ENCODE measurements around the gene DZIP1L. TPM values are rescaled to one million over a fixed set of nuclear protein-coding genes. Genes with fewer than 3 reads are reported as not detected.

Gene DZIP1L
- total RNA-seq, 2 experiments from 2014 or later, result not detected

DNA sequence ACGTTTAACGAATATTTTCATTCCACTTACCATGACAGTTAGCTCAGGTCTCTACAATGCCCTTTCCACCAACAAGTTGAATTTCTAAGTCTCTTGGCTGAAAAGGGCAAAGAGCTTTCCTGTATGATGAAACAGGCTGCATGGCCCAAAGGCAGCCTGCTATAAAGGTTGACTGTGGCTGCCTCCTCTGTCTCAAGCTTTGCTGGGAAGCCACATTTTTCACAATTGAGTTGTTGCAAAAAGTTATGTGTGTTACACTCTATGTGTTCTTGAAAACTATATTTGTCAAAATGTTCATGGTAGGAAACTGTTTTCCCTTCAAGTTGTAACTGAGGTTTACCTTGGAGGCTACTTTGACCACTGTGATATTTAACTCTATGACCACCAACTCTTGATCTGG, 49.5 kb downstream of the DZIP1L start:
- DNase-seq (peak; percentile 14), ATAC-seq (no peak)
- POLR2A ChIA-PET, result interaction anchor here (1.0 to 1.5 kb wide), 2 partner anchors 16 to 122 kb away, joined by 3 to 10 read pairs; partner anchors contain the start of gene ARMC8
- H3K4me3 Mint-ChIP-seq, result no peak overlapping the region
- peaks cover 17% of the 10 kb centered on the region for H3K4me1 Mint-ChIP-seq (ENCODE audit: low read depth)
- CTCF ChIA-PET, result interaction anchor here (1.0 to 5.4 kb wide), 6 partner anchors 15 to 352 kb away, joined by 3 to 60 read pairs (median 4); no protein-coding TSS in a partner anchor
- H3K27ac Mint-ChIP-seq, result no peak overlapping the region
- no peaks in the 10 kb centered on the region for H3K36me3 Mint-ChIP-seq (ENCODE audit: low read depth)
- H3K9me3 Mint-ChIP-seq (ENCODE audit: insufficient read depth), result no peaks in the 10 kb centered on the region
- H3K27me3 Mint-ChIP-seq (ENCODE audit: low read depth), result peaks cover 11% of the 10 kb centered on the region

DNA sequence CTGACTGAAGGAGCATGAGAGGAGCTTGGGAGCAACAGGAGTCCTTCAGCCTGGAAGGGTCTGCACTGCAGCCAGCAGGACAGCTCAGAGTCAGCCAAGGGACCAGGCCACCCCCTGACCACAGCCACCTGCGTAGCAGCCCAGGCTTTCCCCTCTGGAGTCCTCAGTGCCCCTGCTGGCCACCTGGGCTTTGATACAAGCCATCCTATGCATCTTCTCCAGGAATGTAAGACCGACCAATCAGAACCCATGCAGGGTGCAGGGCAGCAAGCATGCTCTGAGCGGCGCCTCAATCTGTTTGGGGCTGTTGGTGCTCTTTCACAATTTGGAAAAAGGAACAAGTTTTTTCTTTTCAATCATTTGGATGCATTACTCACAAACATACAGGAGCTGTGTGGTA, 52.0 kb downstream of the DZIP1L start:
- Mint-ChIP-seq H3K36me3 (ENCODE audit: low read depth) (no peaks in the 10 kb centered on the region), H3K27ac (no peak overlapping the region), H3K4me1 (ENCODE audit: low read depth) (peaks cover 15% of the 10 kb centered on the region), H3K9me3 (ENCODE audit: insufficient read depth) (no peaks in the 10 kb centered on the region), H3K27me3 (ENCODE audit: low read depth) (peaks cover 2% of the 10 kb centered on the region), H3K4me3 (no peak overlapping the region)
- CTCF ChIA-PET, result interaction anchor here (5.4 kb wide), 1 partner anchor 55 kb away, joined by 60 read pairs; no protein-coding TSS in a partner anchor
- DNase-seq (peak; percentile 18), ATAC-seq (no peak)
- POLR2A ChIA-PET, result no interaction called here

DNA sequence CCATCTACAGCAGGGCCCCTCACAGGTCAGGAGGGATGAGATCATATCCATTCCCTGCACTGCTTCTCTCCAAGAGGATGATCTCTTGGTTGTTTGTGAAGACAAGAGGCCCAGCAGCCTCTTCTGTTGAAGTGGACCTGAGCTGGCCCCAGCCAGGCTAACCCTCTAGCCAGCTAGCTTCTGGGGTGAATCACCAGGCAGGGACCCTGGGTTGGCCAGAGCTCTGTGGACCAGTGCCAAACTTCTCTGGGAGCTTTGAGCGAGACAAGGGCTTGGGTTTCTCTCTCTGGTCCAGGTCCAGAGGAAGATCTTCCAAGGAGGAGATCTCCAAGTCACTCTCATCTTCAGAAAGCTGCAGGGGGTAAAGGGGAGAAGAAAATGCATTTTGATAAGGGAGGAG, 52.8 kb downstream of the DZIP1L start:
- DNase-seq (peak; percentile 15), ATAC-seq (no peak)
- Mint-ChIP-seq H3K27me3 (ENCODE audit: low read depth) (peaks cover 2% of the 10 kb centered on the region), H3K4me1 (ENCODE audit: low read depth) (peaks cover 15% of the 10 kb centered on the region), H3K36me3 (ENCODE audit: low read depth) (no peaks in the 10 kb centered on the region), H3K9me3 (ENCODE audit: insufficient read depth) (no peaks in the 10 kb centered on the region), H3K4me3 (no peak overlapping the region), H3K27ac (no peak overlapping the region)
- ChIA-PET POLR2A (no interaction called here), CTCF (interaction anchor here (5.4 kb wide), 1 partner anchor 56 kb away, joined by 60 read pairs; no protein-coding TSS in a partner anchor)

DNA sequence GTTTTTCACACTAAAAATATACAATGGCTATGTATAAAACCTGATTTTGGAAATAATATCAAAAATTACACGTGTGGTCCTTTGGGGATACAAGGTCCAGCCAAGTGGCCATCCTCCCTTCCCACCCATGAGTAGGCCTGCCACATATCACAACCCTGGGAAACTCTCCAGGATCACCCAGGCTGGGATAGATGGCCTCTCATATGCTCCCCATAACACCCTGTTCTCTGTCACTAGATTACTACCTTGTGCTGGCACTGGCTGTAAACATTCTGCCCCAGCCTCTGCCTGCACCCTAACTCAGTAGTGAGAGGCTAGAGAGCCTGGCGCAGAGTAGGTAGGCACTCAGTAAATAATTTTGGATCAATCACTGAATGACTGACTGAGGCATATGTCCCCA, 53.4 kb downstream of the DZIP1L start:
- no peaks in the 10 kb centered on the region for H3K9me3 Mint-ChIP-seq (ENCODE audit: insufficient read depth)
- H3K27me3 Mint-ChIP-seq (ENCODE audit: low read depth), result peaks cover 7% of the 10 kb centered on the region
- DNase-seq (peak; percentile 12), ATAC-seq (no peak)
- H3K36me3 Mint-ChIP-seq (ENCODE audit: low read depth), result no peaks in the 10 kb centered on the region
- CTCF ChIA-PET, result no interaction called here
- no peak overlapping the region for H3K4me3 Mint-ChIP-seq
- POLR2A ChIA-PET, result no interaction called here
- H3K4me1 Mint-ChIP-seq (ENCODE audit: low read depth), result peaks cover 14% of the 10 kb centered on the region
- H3K27ac Mint-ChIP-seq, result no peak overlapping the region

DNA sequence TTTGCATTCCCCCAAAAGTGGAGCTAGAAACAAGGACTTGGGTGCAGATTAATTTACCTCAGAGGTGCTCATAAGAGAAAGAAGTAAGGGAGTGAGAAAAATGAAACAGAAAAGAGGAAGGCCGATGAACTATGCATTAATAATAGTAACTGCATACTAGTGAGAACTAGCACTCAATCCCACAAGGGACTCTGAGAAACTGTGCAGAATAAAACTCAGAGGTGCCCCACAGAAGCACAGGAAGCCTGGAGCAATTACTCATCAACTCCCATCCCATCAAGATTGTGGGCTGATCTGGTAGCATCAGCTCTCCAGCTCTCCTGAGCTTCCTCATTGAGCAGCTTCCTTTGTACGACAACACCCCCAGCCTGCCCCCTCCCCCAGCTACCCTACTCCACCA, 54.6 kb downstream of the DZIP1L start:
- H3K27me3 Mint-ChIP-seq (ENCODE audit: low read depth), result peaks cover 9% of the 10 kb centered on the region
- H3K4me3 Mint-ChIP-seq, result no peak overlapping the region
- DNase-seq, result peak; percentile 4
- ATAC-seq, result no peak
- ChIA-PET CTCF (interaction anchor here (1.2 kb wide), 1 partner anchor 58 kb away, joined by 4 read pairs; no protein-coding TSS in a partner anchor), POLR2A (no interaction called here)
- H3K27ac Mint-ChIP-seq, result no peak overlapping the region
- no peaks in the 10 kb centered on the region for H3K9me3 Mint-ChIP-seq (ENCODE audit: insufficient read depth)
- H3K36me3 Mint-ChIP-seq (ENCODE audit: low read depth), result no peaks in the 10 kb centered on the region
- H3K4me1 Mint-ChIP-seq (ENCODE audit: low read depth), result peaks cover 4% of the 10 kb centered on the region

DNA sequence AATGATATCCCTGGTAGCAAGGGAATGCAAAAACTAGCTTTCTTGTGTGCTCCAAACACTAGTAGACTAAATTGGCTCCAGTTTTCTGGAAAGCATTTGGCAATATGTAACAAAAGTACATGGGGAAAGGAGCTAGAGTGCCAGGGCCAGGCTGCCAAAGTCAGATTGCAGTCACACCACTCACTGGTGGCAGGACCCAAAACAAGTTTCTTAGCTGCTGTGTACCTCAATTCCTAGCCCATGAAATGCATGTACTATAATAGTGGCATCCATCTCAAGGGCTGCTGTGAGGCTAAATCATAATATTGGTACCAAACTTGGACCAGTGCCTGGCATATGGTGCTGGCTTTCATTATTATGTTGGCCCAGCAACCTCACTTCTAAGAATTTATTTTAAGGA, 56.1 kb downstream of the DZIP1L start:
- no peaks in the 10 kb centered on the region for H3K4me1 Mint-ChIP-seq (ENCODE audit: low read depth)
- DNase-seq, result peak; percentile 6
- ATAC-seq, result no peak
- H3K4me3 Mint-ChIP-seq, result no peak overlapping the region
- no peak overlapping the region for H3K27ac Mint-ChIP-seq
- ChIA-PET CTCF (no interaction called here), POLR2A (no interaction called here)
- no peaks in the 10 kb centered on the region for H3K9me3 Mint-ChIP-seq (ENCODE audit: insufficient read depth)
- no peaks in the 10 kb centered on the region for H3K36me3 Mint-ChIP-seq (ENCODE audit: low read depth)
- peaks cover 15% of the 10 kb centered on the region for H3K27me3 Mint-ChIP-seq (ENCODE audit: low read depth)

DNA sequence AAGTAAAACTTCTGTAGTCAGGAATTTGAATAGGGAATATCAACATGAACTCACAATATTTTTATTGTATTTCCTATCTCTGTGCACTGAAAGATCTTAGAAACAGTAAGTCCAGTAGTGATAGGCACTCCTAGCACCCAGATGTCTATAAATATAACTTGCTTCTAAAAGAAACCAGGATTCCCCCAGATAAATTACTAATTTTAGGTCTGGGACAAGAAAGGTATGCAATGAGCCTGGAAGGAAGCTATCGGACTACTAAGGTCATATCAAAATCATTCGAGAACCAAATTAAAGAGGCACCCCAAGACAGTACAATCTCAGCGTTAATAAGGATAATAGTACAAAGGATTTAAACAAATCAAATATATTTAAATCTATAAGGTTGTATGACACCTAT, 58.0 kb downstream of the DZIP1L start:
- ATAC-seq, result no peak
- CTCF ChIA-PET, result no interaction called here
- Mint-ChIP-seq H3K9me3 (ENCODE audit: insufficient read depth) (no peaks in the 10 kb centered on the region), H3K27me3 (ENCODE audit: low read depth) (peaks cover 21% of the 10 kb centered on the region), H3K4me1 (ENCODE audit: low read depth) (no peaks in the 10 kb centered on the region), H3K4me3 (no peak overlapping the region), H3K27ac (no peak overlapping the region), H3K36me3 (ENCODE audit: low read depth) (no peaks in the 10 kb centered on the region)
- POLR2A ChIA-PET, result no interaction called here
- DNase-seq, result no peak

DNA sequence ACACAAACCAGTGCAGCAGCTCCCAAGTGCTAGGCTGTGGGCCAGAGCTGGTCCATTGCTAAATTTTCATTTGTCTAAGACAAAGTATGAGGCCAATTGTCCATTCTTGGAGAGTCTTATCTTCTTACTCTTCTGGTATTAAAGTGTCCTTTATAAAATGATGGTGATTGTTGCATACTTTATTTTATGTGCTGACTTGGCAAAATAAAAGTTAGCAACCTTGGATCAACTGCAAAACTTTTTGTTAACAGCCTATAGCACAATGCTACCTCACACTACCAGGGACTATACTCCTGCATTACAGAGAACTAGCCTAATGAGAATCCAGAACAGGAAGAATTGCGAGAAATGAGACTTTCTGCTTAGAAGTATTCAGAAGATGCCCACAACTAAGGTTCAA, 61.4 kb downstream of the DZIP1L start:
- Mint-ChIP-seq H3K27me3 (ENCODE audit: low read depth) (peaks cover 19% of the 10 kb centered on the region), H3K9me3 (ENCODE audit: insufficient read depth) (no peaks in the 10 kb centered on the region), H3K4me1 (ENCODE audit: low read depth) (no peaks in the 10 kb centered on the region), H3K4me3 (no peak overlapping the region), H3K27ac (no peak overlapping the region), H3K36me3 (ENCODE audit: low read depth) (no peaks in the 10 kb centered on the region)
- no peak for DNase-seq
- POLR2A ChIA-PET, result no interaction called here
- CTCF ChIA-PET, result no interaction called here
- ATAC-seq, result no peak

DNA sequence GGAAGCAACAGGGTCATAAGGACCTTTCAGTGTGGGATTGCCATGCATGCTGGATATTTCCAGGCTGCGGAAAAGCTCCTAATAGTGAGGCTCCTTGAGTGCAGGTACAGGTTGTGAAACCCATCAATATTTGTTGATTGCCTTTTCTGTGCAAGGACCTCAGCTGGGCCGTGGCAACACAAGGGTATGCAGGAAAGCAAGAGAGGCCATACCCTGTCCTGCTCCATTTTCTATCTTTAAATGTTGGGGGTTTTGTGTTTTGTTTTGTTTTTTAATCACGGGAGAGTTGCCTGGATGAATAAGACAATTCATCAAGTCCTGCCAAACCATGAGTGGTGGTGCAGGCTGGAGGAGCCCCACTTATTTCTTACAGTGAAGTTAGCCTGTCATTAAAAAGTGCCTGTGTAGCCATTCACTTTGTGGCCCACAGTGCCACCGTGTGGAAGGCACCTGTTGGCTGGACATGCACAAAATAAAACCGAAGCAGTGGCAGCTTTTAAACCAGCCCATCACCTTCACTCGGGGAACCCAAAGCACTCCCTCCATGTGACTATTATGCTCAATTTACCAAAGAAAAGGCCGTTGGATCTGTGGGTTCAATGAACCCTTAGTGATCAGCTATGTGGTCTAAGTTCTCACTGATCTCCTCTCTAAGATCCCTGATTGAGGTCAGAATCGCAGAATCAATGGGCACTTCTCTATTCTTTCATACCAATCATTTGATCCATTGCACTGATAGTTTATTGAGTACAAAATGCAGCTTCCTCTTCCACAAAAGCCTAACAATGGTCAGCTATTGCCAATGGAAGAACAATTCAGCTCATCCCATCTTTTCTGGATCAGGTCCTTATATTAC, 63.2 kb downstream of the DZIP1L start:
- peak; percentile 24 for DNase-seq

DNA sequence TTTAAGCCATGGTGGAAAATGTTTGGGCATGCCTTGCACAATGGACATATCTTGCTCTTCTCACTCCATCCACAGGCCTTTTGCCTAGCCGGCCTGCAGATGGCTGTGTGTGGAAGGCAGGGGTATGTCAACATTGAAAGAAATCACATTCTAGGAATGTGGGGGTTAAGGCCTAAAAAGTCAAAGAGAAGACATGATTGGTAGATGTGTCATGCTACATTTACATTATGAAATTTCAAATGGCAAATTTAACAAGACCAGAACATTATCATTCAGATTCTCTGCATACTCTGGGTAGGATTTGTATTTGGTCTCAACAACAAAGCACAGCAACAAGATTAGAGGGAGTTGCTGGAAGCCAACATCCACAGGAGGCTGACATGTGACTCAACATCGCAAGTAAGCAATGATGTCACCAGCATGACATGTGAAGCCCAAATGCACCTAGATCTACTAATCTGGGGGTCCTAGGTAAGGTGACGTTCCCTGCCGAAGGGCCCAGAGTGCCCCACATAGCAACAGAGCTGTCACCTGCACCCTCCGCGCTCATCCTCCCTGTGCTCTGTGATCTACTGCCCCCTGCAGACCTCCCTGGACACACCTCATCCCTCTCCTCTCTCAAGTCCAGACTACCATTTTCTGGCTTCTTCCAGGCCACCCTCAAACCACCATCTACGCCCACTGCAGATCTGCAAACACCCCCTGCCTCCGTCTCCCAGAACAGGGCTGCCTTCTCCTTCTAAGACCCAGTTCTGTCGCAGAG, 66.1 kb downstream of the DZIP1L start:
- no peak for ATAC-seq
- no peak for DNase-seq
- Mint-ChIP-seq H3K4me3 (no peak overlapping the region), H3K27me3 (ENCODE audit: low read depth) (peaks cover 11% of the 10 kb centered on the region), H3K27ac (no peak overlapping the region), H3K36me3 (ENCODE audit: low read depth) (no peaks in the 10 kb centered on the region), H3K4me1 (ENCODE audit: low read depth) (no peaks in the 10 kb centered on the region), H3K9me3 (ENCODE audit: insufficient read depth) (no peaks in the 10 kb centered on the region)
- ChIA-PET POLR2A (no interaction called here), CTCF (no interaction called here)

More for the DNA sequence above, 63.2 kb downstream of the DZIP1L start:
- Mint-ChIP-seq H3K4me1 (ENCODE audit: low read depth) (no peaks in the 10 kb centered on the region), H3K36me3 (ENCODE audit: low read depth) (no peaks in the 10 kb centered on the region), H3K27me3 (ENCODE audit: low read depth) (peaks cover 15% of the 10 kb centered on the region), H3K4me3 (no peak overlapping the region), H3K27ac (no peak overlapping the region), H3K9me3 (ENCODE audit: insufficient read depth) (no peaks in the 10 kb centered on the region)
- POLR2A ChIA-PET, result no interaction called here
- ATAC-seq, result no peak
- CTCF ChIA-PET, result interaction anchor here (1.1 to 1.3 kb wide), 3 partner anchors 9 to 105 kb away, joined by 3 to 5 read pairs (median 3); no protein-coding TSS in a partner anchor

DNA sequence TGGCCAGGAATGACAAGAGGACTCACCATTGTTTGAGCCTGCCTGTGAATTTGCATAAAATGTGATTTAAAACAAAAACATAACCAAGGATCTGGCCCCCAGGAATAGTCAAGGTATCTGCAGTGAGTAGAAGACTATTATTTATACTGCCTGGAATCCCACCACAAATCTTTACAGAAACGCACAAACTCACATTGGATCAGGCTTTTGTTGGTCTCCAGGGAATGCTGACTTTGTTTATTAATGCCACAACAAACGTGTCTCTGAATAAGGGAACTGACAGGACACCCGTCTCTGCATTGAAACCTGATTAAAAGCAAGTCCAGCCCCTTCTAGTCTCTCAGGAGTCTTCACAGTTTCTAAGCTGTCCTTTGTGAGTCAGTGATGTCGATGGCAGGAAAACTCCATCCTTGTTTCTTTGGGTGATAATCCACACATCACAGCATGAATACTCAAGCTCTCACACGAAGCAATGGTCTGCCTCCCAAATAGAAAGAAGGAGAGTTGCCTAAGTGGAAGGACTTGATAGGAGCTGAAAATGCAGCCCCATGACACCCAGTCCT, 67.7 kb downstream of the DZIP1L start:
- DNase-seq (no peak), ATAC-seq (no peak)
- H3K36me3 Mint-ChIP-seq (ENCODE audit: low read depth), result no peaks in the 10 kb centered on the region
- H3K9me3 Mint-ChIP-seq (ENCODE audit: insufficient read depth), result no peaks in the 10 kb centered on the region
- peaks cover 13% of the 10 kb centered on the region for H3K27me3 Mint-ChIP-seq (ENCODE audit: low read depth)
- POLR2A ChIA-PET, result no interaction called here
- H3K4me3 Mint-ChIP-seq, result no peak overlapping the region
- H3K4me1 Mint-ChIP-seq (ENCODE audit: low read depth), result no peaks in the 10 kb centered on the region
- H3K27ac Mint-ChIP-seq, result no peak overlapping the region
- CTCF ChIA-PET, result interaction anchor here (1.1 kb wide), 1 partner anchor 25 kb away, joined by 3 read pairs; no protein-coding TSS in a partner anchor

DNA sequence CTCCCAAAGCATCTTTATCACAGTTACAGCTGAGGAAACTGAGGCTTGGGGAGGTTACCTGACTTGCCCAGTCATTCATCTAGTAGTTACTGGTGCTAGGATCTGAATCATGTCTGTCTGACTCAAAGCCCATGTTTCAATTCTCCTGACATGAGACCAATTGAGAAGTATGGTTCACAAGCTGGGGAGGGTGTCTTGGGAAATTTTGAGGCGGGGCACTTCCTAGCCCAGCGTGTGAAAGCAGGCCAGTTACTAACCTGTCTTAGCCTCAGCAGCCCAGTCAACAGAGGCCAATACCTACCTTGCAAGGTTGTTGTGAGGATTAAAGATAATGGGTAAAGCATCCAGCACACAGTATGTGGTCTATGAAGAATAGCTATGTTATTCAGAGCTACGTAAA, 68.5 kb downstream of the DZIP1L start:
- H3K27ac Mint-ChIP-seq, result no peak overlapping the region
- H3K9me3 Mint-ChIP-seq (ENCODE audit: insufficient read depth), result no peaks in the 10 kb centered on the region
- no peak for DNase-seq
- H3K27me3 Mint-ChIP-seq (ENCODE audit: low read depth), result peaks cover 14% of the 10 kb centered on the region
- ChIA-PET CTCF (no interaction called here), POLR2A (no interaction called here)
- H3K4me3 Mint-ChIP-seq, result no peak overlapping the region
- H3K4me1 Mint-ChIP-seq (ENCODE audit: low read depth), result no peaks in the 10 kb centered on the region
- H3K36me3 Mint-ChIP-seq (ENCODE audit: low read depth), result no peaks in the 10 kb centered on the region
- no peak for ATAC-seq

Data from activated CD8-positive, alpha-beta T cell treated with anti-CD3 and anti-CD28 coated beads, Interleukin-2, amount 10 ng/mL, durations not matched to agents 7 days and 5 days (primary cell).